HG03432 (cell line): ENCODE measurements around the gene ST6GALNAC1.

Experiments
- ATAC-seq: cut with Tn5 transposase; IDR thresholded peaks from one replicate; pipeline ENCODE4 v1.9.1; 2021; ENCODE audit warnings: mild to moderate bottlenecking, moderate library complexity; ENCODE audit not compliant: unreplicated experiment

The ST6GALNAC1 gene

GRCh38 chr17:76584427-76585032, 59.0 kb downstream of the ST6GALNAC1 start:
- no peak for ATAC-seq

- ATAC-seq: no peak
Observed at GRCh38 chr17:76582660-76583059, 60.9 kb downstream of the ST6GALNAC1 start.

- no peak for ATAC-seq
Observed at GRCh38 chr17:76581515-76581914, 62.0 kb downstream of the ST6GALNAC1 start.

GRCh38 chr17:76579281-76579680, 64.3 kb downstream of the ST6GALNAC1 start:
- ATAC-seq: no peak

GRCh38 chr17:76578376-76578775, 65.2 kb downstream of the ST6GALNAC1 start:
- ATAC-seq: no peak

GRCh38 chr17:76577876-76578275, 65.7 kb downstream of the ST6GALNAC1 start:
- no peak for ATAC-seq

- ATAC-seq: no peak
Observed at GRCh38 chr17:76576189-76576588, 67.4 kb downstream of the ST6GALNAC1 start.

- no peak for ATAC-seq
Observed at GRCh38 chr17:76575570-76575969, 68.0 kb downstream of the ST6GALNAC1 start.
